Smooth muscle cell (in vitro differentiated cells): Measurements from ENCODE around the gene SIX2. TPM values are rescaled to one million over a fixed set of nuclear protein-coding genes. Genes with fewer than 3 reads are reported as not detected.
A peak's percentile ranks its signal among the peaks of the same experiment; 100 is the strongest.

ENCODE experiments used
- DNase-seq: peaks from one replicate; lab custom pipeline; 2025; ENCODE audit not compliant: unreplicated experiment; lab: John Stamatoyannopoulos, UW
- H2AFZ ChIP-seq: fragments of 200-600 bp; sonication (generic); 2 replicates; pipeline ENCODE4 v1.6.0; 2016; ENCODE audit warnings: antibody characterized with exemption, low read depth, mild to moderate bottlenecking
- H3F3A ChIP-seq: fragments of 200-600 bp; sonication (generic); 2 replicates; pipeline ENCODE4 v1.6.0; 2017; ENCODE audit warnings: antibody characterized with exemption, low read depth
- H3K27ac ChIP-seq: fragments of 200-600 bp; sonication (generic); 2 replicates; pipeline ENCODE4 v1.5.1; 2016; ENCODE audit warnings: low read depth, mild to moderate bottlenecking
- H3K27me3 ChIP-seq: fragments of 200-600 bp; sonication (generic); 2 replicates; pipeline ENCODE4 v1.6.1; 2016; ENCODE audit warnings: low read depth, mild to moderate bottlenecking
- H3K36me3 ChIP-seq: fragments of 200-600 bp; sonication (generic); 2 replicates; pipeline ENCODE4 v1.5.1; 2016; ENCODE audit warnings: low read depth
- H3K4me1 ChIP-seq: fragments of 200-600 bp; sonication (generic); 2 replicates; pipeline ENCODE4 v1.5.1; 2016; ENCODE audit warnings: low read depth
- H3K4me2 ChIP-seq: fragments of 200-600 bp; sonication (generic); 2 replicates; pipeline ENCODE4 v1.6.0; 2016; ENCODE audit warnings: mild to moderate bottlenecking
- H3K4me3 ChIP-seq: fragments of 200-600 bp; sonication (generic); 2 replicates; pipeline ENCODE4 v1.5.1; 2016; ENCODE audit warnings: mild to moderate bottlenecking
- H3K79me2 ChIP-seq: fragments of 200-600 bp; sonication (generic); 2 replicates; pipeline ENCODE4 v1.6.0; 2016; ENCODE audit warnings: low read depth, mild to moderate bottlenecking
- H3K9ac ChIP-seq: fragments of 200-600 bp; sonication (generic); 2 replicates; pipeline ENCODE4 v1.6.0; 2016; ENCODE audit warnings: low read depth
- H3K9me3 ChIP-seq: fragments of 200-600 bp; sonication (generic); replicated peaks from 2 replicates; pipeline ENCODE4 v1.5.1; 2016; ENCODE audit warnings: low read depth
- H4K20me1 ChIP-seq: fragments of 200-600 bp; sonication (generic); 2 replicates; pipeline ENCODE4 v1.6.0; 2016; ENCODE audit warnings: low read depth
- CTCF ChIP-seq: fragments of 200-600 bp; sonication (generic); IDR thresholded peaks from 2 replicates; pipeline ENCODE4 v1.5.1; 2017; ENCODE audit warnings: borderline replicate concordance, mild to moderate bottlenecking, antibody characterized with exemption; ENCODE audit not compliant: insufficient read depth, poor library complexity, severe bottlenecking
- WGBS: methylation state at CpG from one replicate; pipeline ENCODE4 v1.1.7; 2016; ENCODE audit warnings: low lambda C conversion rate; 5-methylcytosine and 5-hydroxymethylcytosine counted together
- polyA plus RNA-seq: library from polyadenylated mRNA; unstranded; fragments of >200 nt; fragmentation: Nextera tagmentation; extraction: Ambion mirVana; gene quantifications from 2 replicates; pipeline ENCODE4 v1.2.1, GENCODE V29; 2016
- total RNA-seq: library from RNA; depleted of rRNA; stranded (reverse); fragments of >200 nt; gene quantifications from 2 replicates; pipeline ENCODE4 v1.2.3, GENCODE V29; 2014

SIX2 gene
- total and polyA plus RNA-seq, 2 experiments from 2014 or later = 0.18 TPM; not detected in 1

GRCh38 chr2:45013229-45014015, 4.2 kb upstream of the SIX2 start:
- H3K9ac ChIP-seq = no peak overlapping the region

GRCh38 chr2:45012733-45013132, 3.5 kb upstream of the SIX2 start:
- H3K4me1 ChIP-seq = peaks cover 20% of the 10 kb centered on the region
- no peak overlapping the region for H3K4me3 ChIP-seq
- no peak overlapping the region for H2AFZ ChIP-seq
- no peak for TF ChIP-seq CTCF
- 34% methylated on average over 13 of the region's 13 CpGs for WGBS
- no peaks in the 10 kb centered on the region for H3K79me2 ChIP-seq
- H3F3A ChIP-seq = no peaks in the 10 kb centered on the region
- H3K36me3 ChIP-seq = no peaks in the 10 kb centered on the region
- no peak overlapping the region for H3K4me2 ChIP-seq
- no peak for DNase-seq
- H3K9ac ChIP-seq = no peak overlapping the region
- no peak overlapping the region for H3K27ac ChIP-seq
- no peaks in the 10 kb centered on the region for H3K9me3 ChIP-seq
- H3K27me3 ChIP-seq = peaks cover 100% of the 10 kb centered on the region
- no peaks in the 10 kb centered on the region for H4K20me1 ChIP-seq

More at GRCh38 chr2:45013229-45014015, 4.2 kb upstream of the SIX2 start:
- Histone ChIP-seq H3K4me3 (peak overlapping the region; percentile 34), H4K20me1 (no peaks in the 10 kb centered on the region), H3K27me3 (peaks cover 100% of the 10 kb centered on the region), H3K36me3 (no peaks in the 10 kb centered on the region), H3K4me1 (peaks cover 15% of the 10 kb centered on the region), H2AFZ (no peak overlapping the region), H3F3A (no peaks in the 10 kb centered on the region), H3K4me2 (peak overlapping the region; percentile 81), H3K79me2 (no peaks in the 10 kb centered on the region), H3K27ac (no peak overlapping the region), H3K9me3 (no peaks in the 10 kb centered on the region)
- no peak for DNase-seq
- TF ChIP-seq CTCF = no peak
- WGBS = 4% methylated on average over 77 of the region's 83 CpGs

DNA sequence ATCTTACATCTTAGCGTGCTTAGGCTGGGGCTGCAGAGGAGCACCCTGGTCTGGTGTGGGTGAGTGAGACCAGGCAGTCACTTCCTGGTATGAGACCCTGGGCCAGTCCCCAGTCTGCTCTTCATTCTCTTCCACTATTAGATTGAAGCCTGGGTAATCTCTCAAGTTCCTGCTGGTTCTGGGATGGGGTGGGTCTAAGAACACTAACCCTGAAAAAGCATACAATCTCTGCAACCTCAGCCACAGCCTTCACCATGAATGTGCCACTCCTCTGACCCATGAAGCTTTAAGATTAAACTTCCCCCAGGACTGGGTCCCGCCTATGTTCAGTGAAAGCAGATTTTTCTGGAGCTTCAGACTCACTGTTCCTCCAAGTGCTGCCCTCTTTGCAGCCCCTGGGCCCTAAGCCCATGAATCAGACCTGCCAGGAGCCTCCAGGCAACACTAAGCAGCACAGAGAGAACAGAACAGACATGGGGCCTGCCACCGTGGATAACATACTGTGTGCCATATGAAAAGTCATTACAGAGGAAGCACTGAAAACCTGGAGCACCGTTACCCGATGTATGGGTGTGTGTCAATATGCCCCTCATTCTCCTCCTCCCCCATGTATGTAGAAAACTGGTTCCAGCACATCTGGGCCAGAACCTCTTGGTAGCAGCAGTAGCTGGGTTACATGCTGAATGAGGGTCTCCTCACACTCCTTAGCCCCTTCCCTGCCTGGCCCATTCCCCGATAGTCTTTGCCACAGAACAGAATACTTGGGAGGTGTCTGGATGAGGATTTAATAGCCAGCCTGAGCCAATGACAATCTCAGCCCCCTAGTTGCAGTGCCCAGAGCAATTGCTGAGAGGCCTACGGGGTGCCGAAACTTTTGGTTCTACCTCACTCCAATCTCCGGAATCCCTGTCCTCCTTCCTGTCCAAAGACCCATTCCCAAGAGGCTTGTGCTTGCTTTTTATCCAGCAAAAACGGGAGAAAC, 2.7 kb upstream of the SIX2 start:
- no peaks in the 10 kb centered on the region for H3F3A ChIP-seq
- no peaks in the 10 kb centered on the region for H4K20me1 ChIP-seq
- H3K79me2 ChIP-seq = no peaks in the 10 kb centered on the region
- no peak for TF ChIP-seq CTCF
- no peak overlapping the region for H2AFZ ChIP-seq
- H3K36me3 ChIP-seq = no peaks in the 10 kb centered on the region
- H3K9ac ChIP-seq = no peak overlapping the region
- no peak overlapping the region for H3K4me2 ChIP-seq
- WGBS = 59% methylated on average over 10 of the region's 10 CpGs
- H3K4me3 ChIP-seq = no peak overlapping the region
- H3K4me1 ChIP-seq = peaks cover 20% of the 10 kb centered on the region
- DNase-seq = no peak
- no peak overlapping the region for H3K27ac ChIP-seq
- H3K9me3 ChIP-seq = no peaks in the 10 kb centered on the region
- peaks cover 100% of the 10 kb centered on the region for H3K27me3 ChIP-seq
